Measurements from ENCODE around the gene ZMYM1.

The ZMYM1 gene

GRCh38 chr1:35151220-35151619, 72.0 kb downstream of the ZMYM1 start:
- no peak overlapping the region for H3K4me3 ChIP-seq (ENCODE audit: low read depth, low read length)
- no peak for DNase-seq (ENCODE audit: low read depth)

GRCh38 chr1:35164893-35165292, 85.7 kb downstream of the ZMYM1 start:
- DNase-seq (ENCODE audit: low read depth) = no peak

More at GRCh38 chr1:35164893-35165292, 85.7 kb downstream of the ZMYM1 start:
- no peak overlapping the region for H3K4me3 ChIP-seq (ENCODE audit: low read depth, low read length)
